Hypothalamus (tissue), 51 donors: Measurements from ENCODE around the gene IRF2BP1.
A peak's percentile ranks its signal among the peaks of the same experiment; 100 is the strongest.
"Not testable (repeated sequence)": the region's sequence is repeated elsewhere in the genome, so short reads cannot be mapped to it uniquely, and the experiment has no call there.

Source experiments
- DNase-seq, 51 donors: peaks; one replicate each; lab custom pipeline; 2025; lab: John Stamatoyannopoulos, UW

The IRF2BP1 gene

DNA sequence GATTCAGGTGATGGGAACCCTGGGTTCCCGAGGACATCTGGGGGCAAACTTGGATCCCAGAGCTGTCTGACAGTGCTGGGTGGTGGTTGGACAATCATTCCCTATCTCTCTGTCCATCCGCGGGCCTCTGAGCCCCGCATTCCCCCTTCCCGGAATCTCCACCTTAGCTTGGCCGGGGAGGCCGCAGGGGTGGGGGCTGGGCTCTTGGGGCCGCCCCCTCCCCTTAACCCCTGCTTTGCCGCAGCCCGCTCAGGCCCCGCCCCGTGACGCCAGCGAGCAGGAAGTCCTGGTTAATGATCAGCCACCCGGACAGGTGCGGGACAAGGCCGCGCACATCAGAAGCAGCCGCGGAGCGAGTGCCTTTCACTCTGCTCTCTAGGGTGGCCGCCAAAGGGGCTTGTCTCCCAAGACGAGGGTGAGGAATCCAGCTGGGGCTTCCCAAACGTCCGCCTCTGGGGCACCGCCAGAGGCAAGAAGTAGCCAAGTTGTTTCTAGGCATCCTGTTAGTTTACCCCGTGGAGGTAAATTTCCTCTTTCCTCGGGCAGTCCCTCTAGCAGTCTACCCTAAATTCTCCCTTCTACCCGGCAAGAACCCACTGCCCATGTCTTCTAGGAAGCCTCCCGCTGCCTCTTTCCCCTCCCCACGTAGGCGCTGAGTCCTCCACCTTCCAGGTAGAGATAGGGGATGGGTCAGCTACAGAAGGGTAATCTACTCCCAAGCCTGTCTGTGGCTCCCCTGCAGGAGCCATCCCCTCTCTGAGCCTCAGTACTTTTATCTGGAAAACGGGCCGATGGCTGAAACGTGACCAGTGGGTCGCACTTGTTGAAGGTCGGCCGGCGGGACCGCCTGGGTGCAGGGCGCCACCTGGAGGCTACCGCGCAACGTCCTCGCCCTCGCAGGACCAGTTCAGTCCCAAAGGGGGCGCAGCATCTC lies 3.0 kb downstream of the IRF2BP1 start:
- peak in 36 of 51 donors; percentile 3 to 68 (median 30) for DNase-seq

GRCh38 chr19:45881909-45882528 lies 3.9 kb downstream of the IRF2BP1 start:
- DNase-seq, result no peak

GRCh38 chr19:45881082-45881908 lies 4.6 kb downstream of the IRF2BP1 start:
- DNase-seq, result no peak

DNA sequence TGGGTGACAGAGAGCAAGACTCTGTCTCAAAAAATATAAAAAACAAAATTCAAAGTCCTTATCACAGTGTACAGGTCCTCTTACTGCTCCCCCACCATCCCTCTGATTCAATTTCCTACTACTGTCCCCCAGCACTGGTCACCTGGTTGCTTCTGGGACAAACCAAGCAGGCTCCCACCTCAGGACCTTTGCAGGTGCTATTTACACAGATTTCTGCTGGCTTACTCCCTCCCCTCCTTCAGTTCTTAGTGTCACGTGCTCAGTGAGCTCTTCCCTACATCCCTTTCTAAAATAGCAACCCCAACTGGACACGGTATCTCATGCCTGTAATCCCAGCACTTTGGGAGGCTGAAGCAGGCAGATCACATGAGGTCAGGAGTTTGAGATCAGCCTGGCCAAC lies 6.0 kb downstream of the IRF2BP1 start:
- no peak for DNase-seq

GRCh38 chr19:45879055-45879454 lies 6.9 kb downstream of the IRF2BP1 start:
- DNase-seq, result no peak

DNA sequence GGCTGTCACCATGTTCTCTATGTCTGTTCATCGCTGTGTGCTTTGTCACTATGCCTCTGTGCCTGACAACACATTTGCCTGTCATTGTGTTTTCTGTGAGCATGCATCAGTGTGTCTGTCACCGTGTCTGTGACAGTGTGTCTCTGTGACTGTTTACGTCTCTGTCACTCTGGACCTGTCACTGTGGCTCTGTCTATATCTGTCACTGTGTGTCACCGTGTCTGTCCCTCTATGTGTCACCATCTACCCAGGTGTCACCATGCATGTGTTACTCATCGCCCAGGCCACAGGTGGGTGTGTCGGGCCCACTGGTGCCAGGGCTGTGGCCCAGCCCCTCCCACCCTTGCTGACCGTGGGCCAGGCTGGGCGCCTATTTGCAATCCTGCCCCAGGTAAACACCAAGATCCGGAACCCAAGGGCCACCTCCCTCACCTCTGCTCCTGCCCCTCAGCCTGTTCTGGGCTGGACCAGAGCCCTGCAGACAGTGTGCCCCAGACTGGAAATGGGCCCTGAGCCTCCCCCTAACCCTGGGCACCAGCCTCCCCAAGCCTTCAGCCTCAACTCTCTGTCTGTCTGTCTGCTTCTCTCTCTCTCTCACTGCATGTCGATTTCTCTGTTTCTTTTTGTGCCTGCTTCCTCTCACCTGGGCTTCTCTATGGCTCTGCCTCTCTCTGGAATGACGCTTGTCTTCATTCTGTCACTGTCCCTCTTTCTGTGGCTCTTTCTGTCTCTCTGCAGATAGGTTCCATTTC lies 7.7 kb downstream of the IRF2BP1 start:
- DNase-seq, result no peak

GRCh38 chr19:45876411-45877197 lies 9.3 kb downstream of the IRF2BP1 start:
- no peak for DNase-seq

DNA sequence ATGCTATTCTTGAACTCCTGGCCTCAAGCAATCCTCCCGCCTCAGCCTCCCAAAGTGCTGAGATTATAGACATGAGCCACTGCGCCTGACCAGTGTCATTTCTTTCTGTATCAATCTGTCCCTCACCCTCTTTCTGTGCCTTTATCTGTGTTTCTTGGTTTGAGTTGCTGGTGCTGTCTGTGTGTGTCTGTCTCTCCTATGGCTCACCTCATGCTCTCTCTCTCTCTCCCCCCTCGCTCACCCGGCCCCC lies 9.9 kb downstream of the IRF2BP1 start:
- DNase-seq, result no peak

GRCh38 chr19:45874620-45874966 lies 11.3 kb downstream of the IRF2BP1 start:
- no peak for DNase-seq

DNA sequence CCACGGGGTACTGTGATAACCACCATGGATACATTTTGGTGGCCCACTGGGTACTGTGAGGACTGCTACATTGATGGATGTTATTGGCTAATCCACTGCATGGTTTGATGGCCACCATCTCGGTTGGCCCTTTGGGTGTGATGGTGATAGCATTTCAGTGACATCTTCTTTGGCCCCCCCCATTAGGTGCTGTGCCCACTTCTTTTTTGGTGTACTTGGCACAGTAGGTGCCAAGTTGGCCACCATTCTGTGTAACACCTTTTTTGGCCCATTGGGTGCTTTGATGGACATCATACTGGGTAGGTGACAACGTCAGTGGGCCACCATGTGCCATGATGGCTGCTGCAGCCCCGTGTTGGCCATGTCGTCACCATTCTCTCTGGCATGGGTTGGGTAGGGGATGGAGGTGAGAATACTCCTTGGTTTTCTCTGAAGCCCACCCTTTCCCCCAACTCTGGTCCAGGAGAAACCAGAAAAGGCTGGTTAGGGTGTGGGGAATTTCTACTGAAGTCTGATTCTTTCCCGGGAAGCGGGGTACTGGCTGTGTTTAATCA lies 12.6 kb downstream of the IRF2BP1 start:
- no peak for DNase-seq

GRCh38 chr19:45872095-45872919 lies 13.6 kb downstream of the IRF2BP1 start:
- DNase-seq, result no peak

GRCh38 chr19:45870798-45871197 lies 15.1 kb downstream of the IRF2BP1 start:
- DNase-seq, result no peak

DNA sequence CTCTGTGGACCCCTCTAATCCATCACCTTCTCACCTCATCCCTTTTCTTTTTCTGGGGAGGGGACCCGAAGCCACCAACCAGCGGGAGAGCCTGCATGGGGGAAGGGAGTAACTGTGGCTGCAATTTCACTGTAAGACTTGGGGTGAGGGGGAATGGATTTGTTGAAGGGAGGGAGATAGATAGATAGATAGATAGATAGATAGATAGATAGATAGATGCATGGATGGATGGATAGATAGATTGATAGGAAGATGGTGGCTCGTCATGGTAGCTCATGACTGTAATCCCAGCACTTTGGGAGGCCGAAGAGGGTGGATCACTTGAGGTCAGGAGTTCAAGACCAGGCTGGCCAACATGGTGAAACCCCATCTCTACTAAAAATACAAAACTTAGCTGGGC lies 18.7 kb downstream of the IRF2BP1 start:
- not testable (repeated sequence) for DNase-seq

DNA sequence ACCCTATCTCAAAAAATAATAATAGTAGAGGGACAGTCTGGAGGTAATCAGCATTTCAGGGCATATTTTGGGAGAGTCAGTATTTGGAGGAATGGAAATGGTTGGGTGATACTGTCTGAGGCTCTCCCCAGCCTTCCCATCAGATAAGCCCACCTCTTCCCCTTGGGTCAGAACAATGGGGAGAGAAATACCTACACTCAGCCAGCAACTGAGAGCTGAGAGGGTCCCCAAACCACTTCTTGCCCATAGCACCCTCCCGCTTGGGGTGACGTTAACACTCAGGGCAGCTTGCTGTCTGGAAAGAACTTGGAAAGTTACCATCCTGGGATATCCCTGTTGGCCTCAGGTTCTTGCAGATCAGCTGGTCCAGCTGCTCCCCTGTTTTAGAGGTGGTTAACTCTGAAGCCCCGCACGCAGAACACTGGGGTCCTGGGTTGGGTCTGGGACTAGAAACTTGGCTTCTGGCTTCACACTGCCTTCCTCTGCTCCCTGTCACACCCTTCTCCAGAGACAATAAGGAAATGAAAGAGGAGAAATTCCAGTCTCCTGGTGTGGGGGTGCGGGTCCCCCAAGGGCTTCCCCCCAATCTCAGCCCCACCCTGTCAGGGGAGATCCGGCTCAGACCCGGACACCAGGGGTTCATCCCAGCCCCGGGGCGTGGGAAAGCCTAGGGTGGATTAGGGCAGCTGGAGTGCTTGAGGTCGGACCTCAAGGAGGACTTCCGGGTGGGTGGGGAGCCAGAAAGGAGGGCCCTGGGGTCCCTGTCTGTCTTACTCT lies 19.4 kb downstream of the IRF2BP1 start:
- DNase-seq, result no peak

DNA sequence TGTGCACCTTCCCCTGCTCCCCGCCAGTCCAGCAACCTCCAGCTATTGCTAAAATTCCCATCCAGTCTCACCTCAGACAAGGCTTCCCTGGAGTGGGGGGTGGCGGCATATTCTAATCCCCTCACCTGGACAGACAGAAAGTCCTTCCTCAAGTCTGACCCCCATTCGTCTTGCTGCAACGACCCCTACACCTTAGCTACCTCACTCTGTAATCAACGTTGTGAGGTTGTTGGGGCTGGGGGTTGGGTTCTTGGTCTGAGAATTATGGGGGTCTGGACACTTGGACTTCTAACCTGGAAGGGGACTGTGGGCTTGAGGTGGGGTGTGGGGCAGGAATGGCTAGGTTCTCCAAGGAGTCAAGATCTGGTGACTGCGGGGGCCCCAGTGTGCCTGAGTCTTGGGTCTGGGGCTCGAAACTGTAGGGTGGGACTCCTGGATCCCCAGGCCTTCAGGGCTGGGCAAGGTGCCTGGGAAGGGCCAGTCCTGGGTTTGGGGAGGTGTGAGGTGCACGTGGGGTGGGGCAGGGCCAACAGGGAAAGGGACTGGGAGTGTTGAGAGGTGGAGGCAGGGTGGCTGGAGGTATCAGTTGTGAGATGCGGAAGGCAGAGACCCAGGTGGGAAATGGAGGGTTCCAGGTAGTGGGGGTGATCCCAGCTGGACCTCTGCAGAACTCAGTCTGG lies 20.5 kb downstream of the IRF2BP1 start:
- DNase-seq, result no peak

DNA sequence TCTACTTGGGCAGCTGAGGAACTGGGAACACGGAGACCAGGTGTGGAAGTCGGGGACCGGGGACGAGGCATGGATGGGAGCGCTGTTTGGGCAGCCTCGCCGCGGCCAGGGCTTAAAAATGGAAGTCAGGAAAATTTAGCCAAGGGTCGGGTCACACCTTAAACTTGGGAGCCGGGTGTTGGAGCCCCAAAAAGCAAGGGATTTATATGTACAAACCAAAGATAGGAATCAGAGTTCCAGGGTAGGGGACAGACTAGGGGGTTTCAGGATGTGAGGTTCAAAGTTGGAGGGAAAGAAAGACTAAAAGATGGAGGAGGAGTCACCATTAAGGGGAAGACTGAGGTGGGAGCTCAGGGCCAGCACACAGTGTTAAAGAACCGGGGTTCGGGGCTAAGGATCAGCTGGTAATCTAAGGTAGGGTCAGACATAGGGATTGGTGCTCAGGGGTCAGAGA lies 21.3 kb downstream of the IRF2BP1 start:
- no peak for DNase-seq
